Measurements from ENCODE around the gene PSMB9. TPM values are rescaled to one million over a fixed set of nuclear protein-coding genes. Genes with fewer than 3 reads are reported as not detected.

The PSMB9 gene
- total and polyA plus RNA-seq, 9 of the 15 experiments (the other 6 are each of a cell fraction or from before 2014, with no cell fraction given), result 1.1 to 3.7 (median 2.4) TPM

DNA sequence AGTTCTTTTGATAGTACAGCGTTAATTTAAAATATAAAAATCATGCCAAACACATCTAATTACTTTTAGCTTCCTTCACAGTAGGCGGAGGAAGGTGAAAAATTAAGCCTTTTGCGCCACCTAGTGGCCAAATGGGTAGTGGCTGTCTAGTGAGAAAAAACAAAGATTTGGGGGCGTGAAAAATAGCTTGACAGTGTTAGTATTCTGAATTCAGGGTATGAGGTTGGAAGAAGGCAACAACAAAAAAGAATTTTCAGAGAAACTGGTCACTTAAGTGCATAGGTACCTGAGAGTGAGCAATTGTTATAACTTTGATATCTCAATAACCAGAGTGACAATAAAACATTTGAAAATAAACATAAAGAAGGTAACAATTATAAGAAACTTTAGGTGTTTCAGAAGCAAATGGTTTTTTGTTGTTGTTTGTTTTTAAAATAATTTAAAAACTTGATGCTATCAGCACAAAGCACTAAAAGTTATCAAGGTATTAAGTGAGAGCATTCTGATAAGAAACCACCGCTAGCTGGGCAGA lies 14.3 kb downstream of the PSMB9 start (continued):
- TF ChIP-seq SMC3 (conservative IDR thresholded peaks at IDR 0.05; ENCODE audit: insufficient read depth, low read depth, low read length), result peak; percentile 92
- 0 out of 2 replicates have a peak, but pooled peaks have one; percentile 19 for TF ChIP-seq RNF2 (IDR thresholded peaks at IDR 0.05)
- TF ChIP-seq SMAD1 (IDR thresholded peaks at IDR 0.05; ENCODE audit: low read depth, low read length, partially characterized antibody), result no peak
- TF ChIP-seq, protein P1, sequence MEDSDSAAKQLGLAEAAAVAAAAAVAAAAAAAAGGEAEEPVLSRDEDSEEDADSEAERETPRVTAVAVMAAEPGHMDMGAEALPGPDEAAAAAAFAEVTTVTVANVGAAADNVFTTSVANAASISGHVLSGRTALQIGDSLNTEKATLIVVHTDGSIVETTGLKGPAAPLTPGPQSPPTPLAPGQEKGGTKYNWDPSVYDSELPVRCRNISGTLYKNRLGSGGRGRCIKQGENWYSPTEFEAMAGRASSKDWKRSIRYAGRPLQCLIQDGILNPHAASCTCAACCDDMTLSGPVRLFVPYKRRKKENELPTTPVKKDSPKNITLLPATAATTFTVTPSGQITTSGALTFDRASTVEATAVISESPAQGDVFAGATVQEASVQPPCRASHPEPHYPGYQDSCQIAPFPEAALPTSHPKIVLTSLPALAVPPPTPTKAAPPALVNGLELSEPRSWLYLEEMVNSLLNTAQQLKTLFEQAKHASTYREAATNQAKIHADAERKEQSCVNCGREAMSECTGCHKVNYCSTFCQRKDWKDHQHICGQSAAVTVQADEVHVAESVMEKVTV (CRISPR knock-in tag; IDR thresholded peaks at IDR 0.05), result peak; percentile 96
- TF ChIP-seq MEIS2 (IDR thresholded peaks at IDR 0.05; ENCODE audit: partially characterized antibody), result no peak
- TF ChIP-seq, protein P2, sequence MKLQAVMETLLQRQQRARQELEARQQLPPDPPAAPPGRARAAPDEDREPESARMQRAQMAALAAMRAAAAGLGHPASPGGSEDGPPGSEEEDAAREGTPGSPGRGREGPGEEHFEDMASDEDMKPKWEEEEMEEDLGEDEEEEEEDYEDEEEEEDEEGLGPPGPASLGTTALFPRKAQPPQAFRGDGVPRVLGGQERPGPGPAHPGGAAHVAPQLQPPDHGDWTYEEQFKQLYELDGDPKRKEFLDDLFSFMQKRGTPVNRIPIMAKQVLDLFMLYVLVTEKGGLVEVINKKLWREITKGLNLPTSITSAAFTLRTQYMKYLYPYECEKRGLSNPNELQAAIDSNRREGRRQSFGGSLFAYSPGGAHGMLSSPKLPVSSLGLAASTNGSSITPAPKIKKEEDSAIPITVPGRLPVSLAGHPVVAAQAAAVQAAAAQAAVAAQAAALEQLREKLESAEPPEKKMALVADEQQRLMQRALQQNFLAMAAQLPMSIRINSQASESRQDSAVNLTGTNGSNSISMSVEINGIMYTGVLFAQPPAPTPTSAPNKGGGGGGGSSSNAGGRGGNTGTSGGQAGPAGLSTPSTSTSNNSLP (IDR thresholded peaks at IDR 0.05; ENCODE audit: borderline replicate concordance, low read depth, low read length), result peak; percentile 23; the same call in 1 of the 2 replicates
- peak; percentile 80; the same call in 1 of the 2 replicates for TF ChIP-seq ARID2 (IDR thresholded peaks at IDR 0.05)
- TF ChIP-seq RAD21 (CRISPR knock-in tag; conservative IDR thresholded peaks at IDR 0.05 in 1 of 2, IDR thresholded peaks at IDR 0.05 in 1 of 2), result peak; percentile 95 to 98
- peak in 1 of 2 experiments; percentile 29; a peak in 1 of 4 replicates for TF ChIP-seq RCOR1 (IDR thresholded peaks at IDR 0.05; ENCODE audit: borderline replicate concordance in 1 of 2, low read depth in 2 of 2, low read length in 2 of 2)
- TF ChIP-seq, protein P3, sequence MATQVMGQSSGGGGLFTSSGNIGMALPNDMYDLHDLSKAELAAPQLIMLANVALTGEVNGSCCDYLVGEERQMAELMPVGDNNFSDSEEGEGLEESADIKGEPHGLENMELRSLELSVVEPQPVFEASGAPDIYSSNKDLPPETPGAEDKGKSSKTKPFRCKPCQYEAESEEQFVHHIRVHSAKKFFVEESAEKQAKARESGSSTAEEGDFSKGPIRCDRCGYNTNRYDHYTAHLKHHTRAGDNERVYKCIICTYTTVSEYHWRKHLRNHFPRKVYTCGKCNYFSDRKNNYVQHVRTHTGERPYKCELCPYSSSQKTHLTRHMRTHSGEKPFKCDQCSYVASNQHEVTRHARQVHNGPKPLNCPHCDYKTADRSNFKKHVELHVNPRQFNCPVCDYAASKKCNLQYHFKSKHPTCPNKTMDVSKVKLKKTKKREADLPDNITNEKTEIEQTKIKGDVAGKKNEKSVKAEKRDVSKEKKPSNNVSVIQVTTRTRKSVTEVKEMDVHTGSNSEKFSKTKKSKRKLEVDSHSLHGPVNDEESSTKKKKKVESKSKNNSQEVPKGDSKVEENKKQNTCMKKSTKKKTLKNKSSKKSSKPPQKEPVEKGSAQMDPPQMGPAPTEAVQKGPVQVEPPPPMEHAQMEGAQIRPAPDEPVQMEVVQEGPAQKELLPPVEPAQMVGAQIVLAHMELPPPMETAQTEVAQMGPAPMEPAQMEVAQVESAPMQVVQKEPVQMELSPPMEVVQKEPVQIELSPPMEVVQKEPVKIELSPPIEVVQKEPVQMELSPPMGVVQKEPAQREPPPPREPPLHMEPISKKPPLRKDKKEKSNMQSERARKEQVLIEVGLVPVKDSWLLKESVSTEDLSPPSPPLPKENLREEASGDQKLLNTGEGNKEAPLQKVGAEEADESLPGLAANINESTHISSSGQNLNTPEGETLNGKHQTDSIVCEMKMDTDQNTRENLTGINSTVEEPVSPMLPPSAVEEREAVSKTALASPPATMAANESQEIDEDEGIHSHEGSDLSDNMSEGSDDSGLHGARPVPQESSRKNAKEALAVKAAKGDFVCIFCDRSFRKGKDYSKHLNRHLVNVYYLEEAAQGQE (IDR thresholded peaks at IDR 0.05; ENCODE audit: borderline replicate concordance), result peak; percentile 87
- TF ChIP-seq, protein P3 (CRISPR knock-in tag; IDR thresholded peaks at IDR 0.05; ENCODE audit: low read depth), result no peak
- no peak for TF ChIP-seq NCOA4 (IDR thresholded peaks at IDR 0.05; ENCODE audit: partially characterized antibody)
- no peak for TF ChIP-seq ZFP36 (IDR thresholded peaks at IDR 0.05; ENCODE audit: low read depth, low read length, partially characterized antibody)
- no peak for TF ChIP-seq TCF7L2 (IDR thresholded peaks at IDR 0.05; ENCODE audit: low read depth, low read length)
- no peak for TF ChIP-seq KLF16 (IDR thresholded peaks at IDR 0.05)
- TF ChIP-seq SMAD3 (CRISPR knock-in tag; conservative IDR thresholded peaks at IDR 0.05), result 0 out of 2 replicates have a peak, but pooled peaks have one; percentile 8
- peak; percentile 29; the same call in 1 of the 2 replicates for TF ChIP-seq RFX5 (IDR thresholded peaks at IDR 0.05; ENCODE audit: low read depth, low read length)

Data from K562 (cell line).